Naive thymus-derived CD4-positive, alpha-beta T cell (primary cell): Measurements from ENCODE around the gene CREBBP. TPM values are rescaled to one million over a fixed set of nuclear protein-coding genes. Genes with fewer than 3 reads are reported as not detected.

Experiments used
- ATAC-seq: fragments of 150-1000 bp; cut with Tn5 transposase; 2 replicates; pipeline ENCODE4 v1.10.0; 2021; ENCODE audit warnings: mild to moderate bottlenecking, moderate library complexity
- CTCF ChIA-PET: fragments of 350-600 bp; sonication (Branson Sonifier 250); formaldehyde crosslinking; loops from one replicate; lab custom pipeline; 2021; ENCODE audit warnings: antibody characterized with exemption; lab: Charles Lee
- POLR2A ChIA-PET: fragments of 350-600 bp; sonication (Branson Sonifier 250); formaldehyde crosslinking; loops from one replicate; lab custom pipeline; 2021; ENCODE audit warnings: antibody characterized with exemption, inconsistent platforms; lab: Charles Lee
- DNase-seq, 9 donors: peaks; one replicate each; pipeline versions ENCODE4 v3.0.0 to v3.0.0-alpha.2; 2020 to 2022; ENCODE audit warnings: mixed read lengths in 1 of 9
- H3K27ac ChIP-seq: one replicate; pipeline ENCODE4 v1.7.0; 2013; ENCODE audit warnings: mild to moderate bottlenecking, low read depth, low read length, moderate library complexity
- H3K27me3 ChIP-seq, 2 donors: one replicate each; pipeline ENCODE4 v1.7.0; 2013; ENCODE audit warnings: low read length in 2 of 2, mild to moderate bottlenecking in 2 of 2, moderate library complexity in 2 of 2; ENCODE audit not compliant: control insufficient read depth in 2 of 2, insufficient read depth in 2 of 2
- H3K36me3 ChIP-seq, 3 experiments: 1 replicate in 2 of 3; 2 replicates in 1 of 3; pipeline ENCODE4 v1.7.0; 2013; ENCODE audit warnings: low read length in 3 of 3, mild to moderate bottlenecking in 3 of 3, moderate library complexity in 1 of 3; ENCODE audit not compliant: insufficient read depth in 3 of 3, control insufficient read depth in 2 of 3
- H3K4me1 ChIP-seq, 2 donors: one replicate each; pipeline ENCODE4 v1.7.0; 2013; ENCODE audit warnings: low read length in 2 of 2, mild to moderate bottlenecking in 2 of 2, moderate library complexity in 1 of 2; ENCODE audit not compliant: control insufficient read depth in 2 of 2, insufficient read depth in 2 of 2
- H3K4me3 ChIP-seq: 2 replicates; pipeline ENCODE4 v1.7.0; 2013; ENCODE audit warnings: mild to moderate bottlenecking, low read length
- H3K9me3 ChIP-seq, 3 experiments: 1 replicate in 2 of 3; 2 replicates in 1 of 3; pipeline ENCODE4 v1.7.0; 2013; ENCODE audit warnings: low read length in 3 of 3; ENCODE audit not compliant: control insufficient read depth in 2 of 3
- H3K27ac Mint-ChIP-seq, 9 donors: one replicate each; pipeline ENCODE4 v1.8.0; 2020 to 2022; ENCODE audit warnings: mixed read lengths in 9 of 9, mild to moderate bottlenecking in 8 of 9, moderate library complexity in 5 of 9, inconsistent platforms in 2 of 9
- H3K27me3 Mint-ChIP-seq, 5 donors: one replicate each; pipeline ENCODE4 v1.8.0; 2021 to 2022; ENCODE audit warnings: mixed read lengths in 5 of 5, mild to moderate bottlenecking in 1 of 5
- H3K36me3 Mint-ChIP-seq, 5 donors: one replicate each; pipeline ENCODE4 v1.8.0; 2020 to 2022; ENCODE audit warnings: mixed read lengths in 5 of 5, mild to moderate bottlenecking in 3 of 5, inconsistent platforms in 1 of 5
- H3K4me1 Mint-ChIP-seq, 7 donors: one replicate each; pipeline ENCODE4 v1.8.0; 2020 to 2022; ENCODE audit warnings: mixed read lengths in 7 of 7, mild to moderate bottlenecking in 3 of 7, inconsistent platforms in 1 of 7
- H3K4me3 Mint-ChIP-seq, 10 donors: one replicate each; pipeline ENCODE4 v1.8.0; 2020 to 2022; ENCODE audit warnings: mild to moderate bottlenecking in 10 of 10, mixed read lengths in 10 of 10, moderate library complexity in 6 of 10, inconsistent platforms in 2 of 10
- H3K9me3 Mint-ChIP-seq, 11 donors: one replicate each; pipeline ENCODE4 v1.8.0; 2020 to 2022; ENCODE audit warnings: mixed read lengths in 11 of 11, mild to moderate bottlenecking in 4 of 11, inconsistent platforms in 1 of 11, moderate library complexity in 1 of 11
- intact Hi-C, 2 donors: fragments of 100-400 bp; cut with micrococcal nuclease; formaldehyde crosslinking; loops; one replicate each; pipeline ENCODE4 v1.15.1; 2023
- polyA plus RNA-seq, 2 donors: library from polyadenylated mRNA; unstranded; fragments of 300-500 nt; fragmentation: Illumina TruSeq; gene quantifications; one replicate each; pipeline ENCODE4 v1.2.3, GENCODE V29; 2021
- total RNA-seq, 6 experiments: library from RNA in 5 of 6; stranded (reverse) in 5 of 6; gene quantifications; 1 replicate in 5 of 6; 2 replicates in 1 of 6; pipeline ENCODE4 v1.2.3 and lab custom pipeline; 2021 to 2026

CREBBP gene
- total and polyA plus RNA-seq, 7 experiments from 2014 or later = 10.5 to 194 (median 126) TPM

DNA sequence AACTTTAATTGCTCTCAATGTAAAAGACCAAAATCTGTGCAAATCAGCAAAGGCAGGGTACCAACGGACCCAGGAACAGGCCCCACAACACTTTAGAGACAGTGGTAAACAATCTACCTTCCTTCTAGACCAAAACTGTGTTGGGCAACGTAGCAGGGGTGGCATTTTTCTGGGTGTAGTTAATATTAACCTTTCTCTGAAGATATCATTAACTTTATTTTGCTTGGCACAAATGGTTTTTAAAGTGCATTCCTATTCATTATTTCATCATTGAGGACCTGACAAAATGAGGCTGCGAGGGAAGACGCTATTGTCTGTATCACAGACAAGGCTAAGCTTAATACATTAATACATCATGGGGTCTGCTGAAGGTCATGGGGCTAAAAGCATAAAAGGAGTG lies 125.3 kb downstream of the CREBBP start:
- ATAC-seq = no peak
- Mint-ChIP-seq H3K4me1 (peaks cover 4 to 22% (median 16%) of the 10 kb centered on the region in 7 donors), H3K36me3 (peaks cover 10 to 37% (median 18%) of the 10 kb centered on the region in 5 donors), H3K27ac (no peak overlapping the region), H3K9me3 (peaks cover 0 to 5% (median 0%) of the 10 kb centered on the region in 11 donors), H3K27me3 (no peaks in the 10 kb centered on the region), H3K4me3 (no peak overlapping the region)
- no peak for DNase-seq
- Histone ChIP-seq H3K4me1 (no peaks in the 10 kb centered on the region), H3K27ac (no peak overlapping the region), H3K36me3 (peaks cover 17 to 82% (median 32%) of the 10 kb centered on the region in 3 experiments), H3K4me3 (no peak overlapping the region), H3K9me3 (no peaks in the 10 kb centered on the region), H3K27me3 (no peaks in the 10 kb centered on the region)
- intact Hi-C loops = no loop called here
- ChIA-PET POLR2A (no interaction called here), CTCF (no interaction called here)

DNA sequence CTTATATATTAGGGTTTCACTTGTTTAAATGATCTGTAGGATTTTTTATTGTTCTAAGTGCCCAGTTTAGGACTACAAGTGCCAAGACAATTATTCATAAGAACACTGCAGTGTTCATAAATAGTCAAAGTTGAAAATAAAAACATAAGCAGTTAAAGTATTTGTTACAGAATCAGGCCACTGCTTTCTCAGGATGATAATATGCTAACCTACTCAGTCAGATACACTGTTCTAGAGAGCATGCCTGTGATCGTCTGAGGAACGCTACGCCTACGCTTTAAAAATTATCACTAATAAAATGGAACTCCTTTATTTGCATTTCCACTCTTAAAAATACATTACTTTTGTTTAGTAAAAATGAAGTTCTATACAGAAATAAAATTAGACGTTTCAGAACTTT lies 125.7 kb downstream of the CREBBP start:
- POLR2A ChIA-PET = interaction anchor here (0.9 kb wide), 1 partner anchor 38 kb away, joined by 3 read pairs; the partner anchor contains the start of gene TRAP1

DNA sequence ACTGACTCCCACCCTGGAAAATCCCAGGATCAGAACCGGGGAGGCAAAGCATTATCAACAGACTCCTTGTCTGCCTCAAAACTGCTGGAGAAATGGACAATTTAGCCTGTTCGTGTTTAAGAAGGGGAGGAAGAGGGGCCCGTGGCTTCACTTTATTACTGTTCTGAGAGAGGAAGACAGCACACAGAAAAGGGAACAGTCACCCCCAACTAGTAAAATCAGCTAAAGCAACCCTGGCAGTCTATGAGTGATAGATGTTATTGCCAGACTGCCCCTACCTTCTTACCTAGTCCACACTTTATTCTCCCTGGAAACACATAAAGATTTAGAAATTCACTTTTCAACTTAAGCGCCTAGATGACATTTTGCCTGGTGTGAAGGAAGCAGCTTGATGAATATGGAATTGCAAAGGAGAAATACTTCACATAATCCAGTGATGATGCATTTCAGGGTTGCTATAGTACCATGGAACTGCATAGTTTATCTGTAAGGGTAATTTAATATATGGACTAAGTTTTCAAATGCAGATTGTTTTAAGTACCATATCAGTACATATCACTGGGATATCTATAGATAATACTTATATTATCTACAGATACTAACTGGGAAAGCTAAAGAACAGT lies 126.3 kb downstream of the CREBBP start:
- peaks cover 9 to 26% (median 21%) of the 10 kb centered on the region in 7 donors for H3K4me1 Mint-ChIP-seq
- H3K4me1 ChIP-seq = no peaks in the 10 kb centered on the region
- no peak overlapping the region for H3K4me3 ChIP-seq
- peaks cover 0 to 4% (median 0%) of the 10 kb centered on the region in 11 donors for H3K9me3 Mint-ChIP-seq
- H3K27ac ChIP-seq = no peak overlapping the region
- peaks cover 18 to 87% (median 32%) of the 10 kb centered on the region in 3 experiments for H3K36me3 ChIP-seq
- no peak overlapping the region for H3K4me3 Mint-ChIP-seq
- DNase-seq (no peak), ATAC-seq (no peak)
- CTCF ChIA-PET = no interaction called here
- peaks cover 12 to 44% (median 23%) of the 10 kb centered on the region in 5 donors for H3K36me3 Mint-ChIP-seq
- POLR2A ChIA-PET = interaction anchor here (0.9 kb wide), 1 partner anchor 37 kb away, joined by 3 read pairs; the partner anchor contains the start of gene TRAP1
- no peaks in the 10 kb centered on the region for H3K27me3 Mint-ChIP-seq
- intact Hi-C loops = no loop called here
- H3K27ac Mint-ChIP-seq = peak overlapping the region in 3 of 9 donors; percentile 18 to 69 (median 50)
- H3K27me3 ChIP-seq = no peaks in the 10 kb centered on the region
- H3K9me3 ChIP-seq = no peaks in the 10 kb centered on the region

More for the DNA sequence above, 125.7 kb downstream of the CREBBP start:
- no peak overlapping the region for H3K27ac ChIP-seq
- Mint-ChIP-seq H3K4me3 (no peak overlapping the region), H3K27me3 (no peaks in the 10 kb centered on the region), H3K9me3 (peaks cover 0 to 5% (median 0%) of the 10 kb centered on the region in 11 donors), H3K4me1 (peaks cover 9 to 26% (median 21%) of the 10 kb centered on the region in 7 donors), H3K27ac (no peak overlapping the region), H3K36me3 (peaks cover 12 to 42% (median 23%) of the 10 kb centered on the region in 5 donors)
- peaks cover 17 to 86% (median 32%) of the 10 kb centered on the region in 3 experiments for H3K36me3 ChIP-seq
- H3K9me3 ChIP-seq = no peaks in the 10 kb centered on the region
- no peaks in the 10 kb centered on the region for H3K4me1 ChIP-seq
- no peaks in the 10 kb centered on the region for H3K27me3 ChIP-seq
- CTCF ChIA-PET = no interaction called here
- ATAC-seq = no peak
- intact Hi-C loops = no loop called here
- no peak for DNase-seq
- H3K4me3 ChIP-seq = no peak overlapping the region

DNA sequence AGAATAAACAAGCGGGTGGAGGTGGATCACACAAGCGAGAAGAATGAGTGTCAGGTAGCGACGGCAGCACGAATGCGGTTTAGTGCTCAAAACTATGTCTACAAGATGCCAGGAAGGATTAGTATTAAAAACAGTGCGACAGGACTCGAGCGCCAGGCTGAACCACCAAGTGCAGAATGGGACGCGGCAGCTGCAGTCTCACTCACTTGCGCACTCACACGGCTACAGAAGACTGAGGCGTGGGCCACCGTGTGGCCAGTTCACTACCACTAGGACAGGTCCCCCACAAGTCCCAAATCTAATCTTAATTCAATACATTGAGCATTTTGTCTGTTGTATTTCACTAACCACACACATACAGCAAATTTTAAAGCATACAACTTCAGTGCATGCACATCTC lies 127.5 kb downstream of the CREBBP start:
- H3K36me3 ChIP-seq = peaks cover 21 to 84% (median 27%) of the 10 kb centered on the region in 3 experiments
- peak overlapping the region in 1 of 9 donors; percentile 67 for H3K27ac Mint-ChIP-seq
- H3K36me3 Mint-ChIP-seq = peaks cover 12 to 49% (median 23%) of the 10 kb centered on the region in 5 donors
- H3K9me3 Mint-ChIP-seq = peaks cover 0 to 5% (median 0%) of the 10 kb centered on the region in 11 donors
- intact Hi-C loops = no loop called here
- DNase-seq (no peak), ATAC-seq (no peak)
- H3K4me1 ChIP-seq = no peaks in the 10 kb centered on the region
- ChIA-PET CTCF (no interaction called here), POLR2A (no interaction called here)
- H3K27ac ChIP-seq = no peak overlapping the region
- no peaks in the 10 kb centered on the region for H3K9me3 ChIP-seq
- no peak overlapping the region for H3K4me3 Mint-ChIP-seq
- no peaks in the 10 kb centered on the region for H3K27me3 ChIP-seq
- no peak overlapping the region for H3K4me3 ChIP-seq
- H3K27me3 Mint-ChIP-seq = no peaks in the 10 kb centered on the region
- H3K4me1 Mint-ChIP-seq = peaks cover 9 to 26% (median 21%) of the 10 kb centered on the region in 7 donors

DNA sequence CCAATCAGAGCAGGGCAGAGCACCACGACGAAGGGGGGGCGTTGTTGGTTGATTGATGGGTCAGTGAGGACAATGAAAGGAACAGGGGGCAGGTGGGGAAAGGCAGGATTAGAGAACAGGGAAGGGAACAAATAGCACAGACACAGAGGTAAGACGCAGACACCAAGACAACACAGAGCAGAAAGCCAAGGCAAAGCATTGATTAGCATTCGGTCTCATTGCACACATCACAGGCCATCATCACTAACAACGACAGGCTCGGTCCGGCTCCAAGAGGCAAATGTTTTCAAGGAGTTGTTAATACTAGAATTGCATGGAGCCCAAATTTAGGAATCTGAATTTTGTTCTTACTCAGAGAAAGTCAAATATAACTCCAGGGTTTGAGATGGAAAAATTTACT lies 128.6 kb downstream of the CREBBP start:
- no peaks in the 10 kb centered on the region for H3K27me3 ChIP-seq
- POLR2A ChIA-PET = no interaction called here

DNA sequence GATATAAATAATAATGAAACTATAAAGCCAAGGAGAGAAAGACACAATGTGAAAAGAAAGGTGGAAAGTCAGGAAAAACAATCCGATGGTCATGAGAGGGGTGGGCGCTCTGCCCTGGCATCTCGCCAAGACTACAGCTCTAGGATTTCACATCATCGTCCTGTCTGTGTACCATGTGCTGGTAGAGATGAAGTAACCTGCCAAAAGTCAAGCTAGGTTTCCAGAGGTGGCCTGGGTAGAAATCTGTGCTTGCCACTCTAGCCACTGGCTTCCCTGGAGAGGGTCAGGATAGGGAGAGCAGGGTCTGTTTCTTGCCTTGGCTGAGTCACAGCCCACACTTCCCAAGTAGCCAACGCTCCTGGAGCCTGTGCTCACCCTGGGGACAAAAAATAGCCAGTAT lies 132.2 kb downstream of the CREBBP start:
- no peak for DNase-seq
- no peaks in the 10 kb centered on the region for H3K27me3 ChIP-seq
- CTCF ChIA-PET = no interaction called here
- intact Hi-C loops = no loop called here
- Mint-ChIP-seq H3K27me3 (no peaks in the 10 kb centered on the region), H3K4me1 (peaks cover 10 to 21% (median 12%) of the 10 kb centered on the region in 7 donors), H3K9me3 (peaks cover 0 to 5% (median 0%) of the 10 kb centered on the region in 11 donors), H3K4me3 (no peak overlapping the region), H3K27ac (peak overlapping the region in 2 of 9 donors; percentile 28 to 37), H3K36me3 (peaks cover 13 to 67% (median 29%) of the 10 kb centered on the region in 5 donors)
- POLR2A ChIA-PET = interaction anchor here (1.0 kb wide), 1 partner anchor 9 kb away, joined by 3 read pairs; no protein-coding TSS in a partner anchor
- H3K4me1 ChIP-seq = no peaks in the 10 kb centered on the region
- H3K27ac ChIP-seq = no peak overlapping the region
- no peak overlapping the region for H3K4me3 ChIP-seq
- no peak for ATAC-seq
- no peaks in the 10 kb centered on the region for H3K9me3 ChIP-seq
- peaks cover 17 to 83% (median 17%) of the 10 kb centered on the region in 3 experiments for H3K36me3 ChIP-seq

More for the DNA sequence above, 128.6 kb downstream of the CREBBP start:
- H3K36me3 ChIP-seq = peaks cover 13 to 82% (median 16%) of the 10 kb centered on the region in 3 experiments
- H3K4me3 ChIP-seq = no peak overlapping the region
- intact Hi-C loops = no loop called here
- no peak overlapping the region for H3K27ac ChIP-seq
- H3K9me3 ChIP-seq = no peaks in the 10 kb centered on the region
- peaks cover 10 to 26% (median 21%) of the 10 kb centered on the region in 7 donors for H3K4me1 Mint-ChIP-seq
- H3K27ac Mint-ChIP-seq = peak overlapping the region in 4 of 9 donors; percentile 18 to 81 (median 62)
- H3K27me3 Mint-ChIP-seq = no peaks in the 10 kb centered on the region
- H3K4me3 Mint-ChIP-seq = no peak overlapping the region
- no peaks in the 10 kb centered on the region for H3K4me1 ChIP-seq
- CTCF ChIA-PET = no interaction called here
- H3K9me3 Mint-ChIP-seq = peaks cover 0 to 5% (median 0%) of the 10 kb centered on the region in 11 donors
- no peak for ATAC-seq
- peaks cover 12 to 51% (median 26%) of the 10 kb centered on the region in 5 donors for H3K36me3 Mint-ChIP-seq
- DNase-seq = no peak
